ENCODE results near the gene TBC1D5. TPM values are rescaled to one million over a fixed set of nuclear protein-coding genes. Genes with fewer than 3 reads are reported as not detected.

The TBC1D5 gene
- total RNA-seq, 1 donor from 2014 or later: 98.7 TPM

GRCh38 chr3:17156864-17157263 is 585.6 kb downstream of the TBC1D5 start:
- no peak for DNase-seq

- no peak for DNase-seq
These were observed 586.5 kb downstream of the TBC1D5 start for GRCh38 chr3:17155951-17156350.

GRCh38 chr3:17154941-17155340 is 587.5 kb downstream of the TBC1D5 start:
- no peak for DNase-seq

- DNase-seq: no peak
These were observed 588.2 kb downstream of the TBC1D5 start for GRCh38 chr3:17154221-17154620.

GRCh38 chr3:17153209-17153608 is 589.2 kb downstream of the TBC1D5 start:
- DNase-seq: no peak

- no peak for DNase-seq
These were observed 590.6 kb downstream of the TBC1D5 start for GRCh38 chr3:17151598-17152373.

GRCh38 chr3:17149076-17149475 is 593.4 kb downstream of the TBC1D5 start:
- DNase-seq: no peak

GRCh38 chr3:17144665-17144993 is 597.8 kb downstream of the TBC1D5 start:
- no peak for DNase-seq

GRCh38 chr3:17143893-17144664 is 598.4 kb downstream of the TBC1D5 start:
- no peak for DNase-seq

GRCh38 chr3:17142516-17142915 is 599.9 kb downstream of the TBC1D5 start:
- no peak for DNase-seq

- no peak for DNase-seq
These were observed 600.7 kb downstream of the TBC1D5 start for GRCh38 chr3:17141699-17142098.

- DNase-seq: peak; percentile 10
These were observed 601.5 kb downstream of the TBC1D5 start for GRCh38 chr3:17140670-17141505.

GRCh38 chr3:17138246-17139039 is 604.0 kb downstream of the TBC1D5 start:
- no peak for DNase-seq

- DNase-seq: no peak
These were observed 605.1 kb downstream of the TBC1D5 start for GRCh38 chr3:17137321-17137826.

- DNase-seq: no peak
These were observed 606.2 kb downstream of the TBC1D5 start for GRCh38 chr3:17136136-17136721.

- no peak for DNase-seq
These were observed 606.7 kb downstream of the TBC1D5 start for GRCh38 chr3:17135696-17136095.

GRCh38 chr3:17133632-17134545 is 608.5 kb downstream of the TBC1D5 start:
- DNase-seq: no peak

GRCh38 chr3:17132286-17133115 is 609.9 kb downstream of the TBC1D5 start:
- no peak for DNase-seq

- DNase-seq: no peak
These were observed 611.5 kb downstream of the TBC1D5 start for GRCh38 chr3:17130956-17131355.

GRCh38 chr3:17129556-17129955 is 612.9 kb downstream of the TBC1D5 start:
- DNase-seq: no peak
